GM12878 (cell line): ENCODE data around the gene LRRC52. TPM values are rescaled to one million over a fixed set of nuclear protein-coding genes. Genes with fewer than 3 reads are reported as not detected.
"Not testable (repeated sequence)": the region's sequence is repeated elsewhere in the genome, so short reads cannot be mapped to it uniquely, and the experiment has no call there.

Source experiments
- ATAC-seq: fragments of 200-7000 bp; cut with Tn5 transposase; 3 replicates; pipeline ENCODE4 v1.9.1; 2020; ENCODE audit warnings: mild to moderate bottlenecking, moderate library complexity
- BruUV-seq: library from RNA; stranded (reverse); fragments of 400-500 nt; replicated peaks from 2 replicates; lab custom pipeline; 2021; lab: Mats Ljungman, UMichigan
- CTCF ChIA-PET: fragments of 300-600 bp; sonication (Branson Sonifier 250); formaldehyde crosslinking; extraction: SDS; loops from one replicate; lab custom pipeline; 2021; ENCODE audit warnings: inconsistent platforms; lab: Yijun Ruan, JAX
- POLR2A ChIA-PET: fragments of 350-600 bp; formaldehyde crosslinking; extraction: SDS; loops from one replicate; lab custom pipeline; 2021; ENCODE audit warnings: inconsistent platforms; lab: Charles Lee
- RAD21 ChIA-PET: fragments of 300-600 bp; sonication (Branson Sonifier 250); formaldehyde crosslinking; loops from one replicate; lab custom pipeline; 2023; ENCODE audit warnings: antibody characterized with exemption; ENCODE audit not compliant: unreplicated experiment; lab: Charles Lee
- SMC1A ChIA-PET: fragments of 300-600 bp; sonication (Branson Sonifier 250); formaldehyde crosslinking; loops from one replicate; lab custom pipeline; 2023; ENCODE audit not compliant: unreplicated experiment, uncharacterized antibody; lab: Charles Lee
- DNase-seq: peaks from one replicate; pipeline ENCODE4 v3.0.0-alpha.2; 2011; ENCODE audit warnings: low read depth, low spot score
- FAIRE-seq: peaks from 3 replicates; lab custom pipeline; 2011; peaks lifted over from hg19 to GRCh38; lab: Jason Lieb, UNC
- H2AFZ ChIP-seq: 2 replicates; pipeline ENCODE4 v1.6.0; 2011; ENCODE audit warnings: low read depth, low read length, control low read depth; ENCODE audit not compliant: control insufficient read depth
- H3K27ac ChIP-seq: 2 replicates; pipeline ENCODE4 v1.5.1; 2011; ENCODE audit warnings: control low read depth; ENCODE audit not compliant: control insufficient read depth, insufficient read depth
- H3K27me3 ChIP-seq, 2 experiments: replicated peaks in 1 of 2; 2 replicates each; pipeline versions ENCODE4 v1.6.0 to v1.6.1; 2011; ENCODE audit warnings: low read length in 1 of 2; ENCODE audit not compliant: control insufficient read depth in 2 of 2, insufficient read depth in 2 of 2
- H3K36me3 ChIP-seq, 2 experiments: 2 replicates each; pipeline ENCODE4 v1.5.1; 2011; ENCODE audit warnings: low read length in 1 of 2; ENCODE audit not compliant: control insufficient read depth in 2 of 2, insufficient read depth in 2 of 2
- H3K4me1 ChIP-seq: 2 replicates; pipeline ENCODE4 v1.6.1; 2011; ENCODE audit warnings: mild to moderate bottlenecking, low read length, moderate library complexity, mixed read lengths; ENCODE audit not compliant: control insufficient read depth, insufficient read depth
- H3K4me2 ChIP-seq: 2 replicates; pipeline ENCODE4 v1.6.0; 2011; ENCODE audit warnings: control low read depth; ENCODE audit not compliant: control insufficient read depth, insufficient read depth
- H3K4me3 ChIP-seq: fragments of 200-600 bp; sonication (generic); 2 replicates; pipeline ENCODE4 v1.5.1; 2016
- H3K79me2 ChIP-seq: 2 replicates; pipeline ENCODE4 v1.6.0; 2011; ENCODE audit warnings: low read length; ENCODE audit not compliant: control insufficient read depth, insufficient read depth
- H3K9ac ChIP-seq: 2 replicates; pipeline ENCODE4 v1.8.0; 2011; ENCODE audit warnings: low read length, control low read depth, mixed read lengths; ENCODE audit not compliant: control insufficient read depth, insufficient read depth
- H3K9me3 ChIP-seq: replicated peaks from 3 replicates; pipeline ENCODE4 v1.5.1; 2011; ENCODE audit warnings: mild to moderate bottlenecking, low read length; ENCODE audit not compliant: control insufficient read depth, insufficient read depth
- H4K20me1 ChIP-seq: 2 replicates; pipeline ENCODE4 v1.6.0; 2011; ENCODE audit not compliant: control insufficient read depth, insufficient read depth
- CEBPB ChIP-seq, 2 experiments: fragments of 150-350 bp in 1 of 2; IDR thresholded peaks; 2 replicates each; pipeline ENCODE4 v1.6.1; 2012 to 2014; ENCODE audit warnings: low read depth in 2 of 2, low read length in 2 of 2, borderline replicate concordance in 1 of 2, inconsistent platforms in 1 of 2
- FOS ChIP-seq: IDR thresholded peaks from 3 replicates; pipeline ENCODE4 v1.6.1; 2011; ENCODE audit warnings: borderline replicate concordance; ENCODE audit not compliant: insufficient read length; ENCODE audit errors: extremely low read depth
- LARP7 ChIP-seq: fragments of 450-650 bp; IDR thresholded peaks from 2 replicates; pipeline ENCODE4 v1.6.1; 2017; ENCODE audit warnings: mild to moderate bottlenecking
- MTA2 ChIP-seq: fragments of 450-650 bp; IDR thresholded peaks from 2 replicates; pipeline ENCODE4 v1.6.1; 2016; ENCODE audit warnings: low read depth, mild to moderate bottlenecking, moderate library complexity
- MXI1 ChIP-seq: fragments of 150-350 bp; IDR thresholded peaks from 2 replicates; pipeline ENCODE4 v1.6.1; 2011; ENCODE audit warnings: low read depth, mild to moderate bottlenecking, inconsistent platforms, low read length, improper control_type of control experiment
- NR2C1 ChIP-seq: fragments of 450-650 bp; IDR thresholded peaks from 2 replicates; pipeline ENCODE4 v1.6.1; 2017; ENCODE audit warnings: antibody characterized with exemption, mild to moderate bottlenecking, moderate library complexity
- SIX5 ChIP-seq: IDR thresholded peaks from 2 replicates; pipeline ENCODE4 v1.6.1; 2011; ENCODE audit warnings: mild to moderate bottlenecking, low read depth, low read length, moderate library complexity; ENCODE audit not compliant: severe bottlenecking
- SKIL ChIP-seq: fragments of 450-650 bp; IDR thresholded peaks from 2 replicates; pipeline ENCODE4 v1.6.1; 2017; ENCODE audit warnings: mild to moderate bottlenecking, low read depth, inconsistent platforms; ENCODE audit not compliant: poor library complexity, severe bottlenecking
- TCF12 ChIP-seq: IDR thresholded peaks from 2 replicates; pipeline ENCODE4 v1.6.1; 2011; ENCODE audit warnings: low read depth, mild to moderate bottlenecking, low read length
- YY1 ChIP-seq: IDR thresholded peaks from 2 replicates; pipeline ENCODE4 v1.6.1; 2011; ENCODE audit warnings: low read depth, mild to moderate bottlenecking, low read length
- ZNF217 ChIP-seq: fragments of 450-650 bp; IDR thresholded peaks from 2 replicates; pipeline ENCODE4 v1.6.1; 2017; ENCODE audit warnings: antibody characterized with exemption, mild to moderate bottlenecking
- ZNF622 ChIP-seq: fragments of 450-650 bp; IDR thresholded peaks from 2 replicates; pipeline ENCODE4 v1.6.1; 2017; ENCODE audit warnings: mild to moderate bottlenecking, inconsistent platforms
- ZZZ3 ChIP-seq: IDR thresholded peaks from 2 replicates; pipeline ENCODE4 v1.6.1; 2011; ENCODE audit warnings: low read depth; ENCODE audit not compliant: control insufficient read depth, insufficient read length
- WGBS: methylation state at CpG from one replicate; pipeline ENCODE4 v1.1.6; 2016; ENCODE audit warnings: low lambda C conversion rate; ENCODE audit not compliant: insufficient replicate concordance, insufficient coverage; ENCODE audit errors: missing lambda C conversion rate; 5-methylcytosine and 5-hydroxymethylcytosine counted together
- in situ Hi-C: fragments of 300-500 bp; cut with MboI; formaldehyde crosslinking; loops from 9 replicates; pipeline ENCODE4 v1.14.3; 2018; ENCODE audit warnings: mixed read lengths
- intact Hi-C: fragments of 100-400 bp; cut with micrococcal nuclease; formaldehyde crosslinking; loops from one replicate; pipeline ENCODE4 v1.14.2; 2022; ENCODE audit not compliant: unreplicated experiment
- polyA plus RNA-seq, 11 experiments: library from polyadenylated mRNA; depleted of rRNA in 4 of 11; unstranded in 6 of 11; stranded (reverse) in 5 of 11; fragments of >200 nt; fragmentation: Nextera tagmentation in 4 of 11; fragmentation: Illumina TruSeq in 1 of 11; extraction: Ambion mirVana in 4 of 11; extraction: Trizol in 1 of 11; gene quantifications; 1 replicate in 1 of 11; 2 replicates in 10 of 11; pipeline versions ENCODE4 v1.2.1 to v1.2.3, GENCODE V29; 2011 to 2016; ENCODE audit warnings: inconsistent platforms in 2 of 11, missing spikeins in 2 of 11, low read depth in 1 of 11
- total RNA-seq, 4 experiments: library from RNA; depleted of rRNA in 3 of 4; stranded (reverse); fragments of >200 nt in 3 of 4; fragmentation: Illumina TruSeq in 1 of 4; extraction: Trizol in 1 of 4; gene quantifications; 2 replicates each; pipeline versions ENCODE4 v1.2.1 to v1.2.3, GENCODE V29; 2013 to 2021
- TF ChIP-seq, protein P1 (sequence below): IDR thresholded peaks from 2 replicates; pipeline ENCODE4 v1.6.1; 2012; ENCODE audit warnings: low read depth, low read length, improper control_type of control experiment

The LRRC52 gene
- total and polyA plus RNA-seq, 10 of the 15 experiments (the other 5 are each of a cell fraction or from before 2014, with no cell fraction given) = not detected

GRCh38 chr1:165586398-165586797, 42.6 kb downstream of the LRRC52 start:
- WGBS = 12% methylated on average over 3 of the region's 3 CpGs
- ChIA-PET RAD21 (interaction anchor here (2.1 kb wide), 1 partner anchor 193 kb away, joined by 5 read pairs; no protein-coding TSS in a partner anchor), CTCF (interaction anchor here (0.8 to 4.1 kb wide), 5 partner anchors 9 to 218 kb away, joined by 3 to 26 read pairs (median 6); no protein-coding TSS in a partner anchor), POLR2A (no interaction called here), SMC1A (interaction anchor here (0.6 to 3.7 kb wide), 3 partner anchors 14 to 193 kb away, joined by 3 to 13 read pairs (median 4); no protein-coding TSS in a partner anchor)
- no TSS peak for BruUV-seq
- ATAC-seq (no peak), DNase-seq (no peak), FAIRE-seq (no peak)
- Histone ChIP-seq H3K4me2 (no peak overlapping the region), H3K27me3 (peaks cover 0 to 11% of the 10 kb centered on the region in 2 experiments; a peak in 1 of 4 replicates), H3K9ac (no peak overlapping the region), H3K4me1 (no peaks in the 10 kb centered on the region), H3K4me3 (no peak overlapping the region), H3K79me2 (no peaks in the 10 kb centered on the region), H3K36me3 (no peaks in the 10 kb centered on the region), H3K27ac (no peak overlapping the region), H4K20me1 (no peaks in the 10 kb centered on the region), H2AFZ (no peak overlapping the region), H3K9me3 (no peaks in the 10 kb centered on the region)
- intact Hi-C loops (no loop called here), in situ Hi-C loops (no loop called here)
- TF ChIP-seq NR2C1 = no peak
- no peak for TF ChIP-seq ZZZ3
- no peak for TF ChIP-seq YY1
- TF ChIP-seq CEBPB (IDR thresholded peaks at IDR 0.05; ENCODE audit: borderline replicate concordance in 1 of 2, low read depth in 2 of 2, low read length in 2 of 2) = no peak
- TF ChIP-seq ZNF217 = no peak
- TF ChIP-seq TCF12 = no peak
- TF ChIP-seq FOS = no peak
- TF ChIP-seq ZNF622 = no peak
- TF ChIP-seq MXI1 = no peak
- no peak for TF ChIP-seq LARP7
- TF ChIP-seq SKIL = no peak
- TF ChIP-seq SIX5 = no peak
- no peak for TF ChIP-seq MTA2
- TF ChIP-seq, protein P1, sequence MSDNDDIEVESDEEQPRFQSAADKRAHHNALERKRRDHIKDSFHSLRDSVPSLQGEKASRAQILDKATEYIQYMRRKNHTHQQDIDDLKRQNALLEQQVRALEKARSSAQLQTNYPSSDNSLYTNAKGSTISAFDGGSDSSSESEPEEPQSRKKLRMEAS = no peak

DNA sequence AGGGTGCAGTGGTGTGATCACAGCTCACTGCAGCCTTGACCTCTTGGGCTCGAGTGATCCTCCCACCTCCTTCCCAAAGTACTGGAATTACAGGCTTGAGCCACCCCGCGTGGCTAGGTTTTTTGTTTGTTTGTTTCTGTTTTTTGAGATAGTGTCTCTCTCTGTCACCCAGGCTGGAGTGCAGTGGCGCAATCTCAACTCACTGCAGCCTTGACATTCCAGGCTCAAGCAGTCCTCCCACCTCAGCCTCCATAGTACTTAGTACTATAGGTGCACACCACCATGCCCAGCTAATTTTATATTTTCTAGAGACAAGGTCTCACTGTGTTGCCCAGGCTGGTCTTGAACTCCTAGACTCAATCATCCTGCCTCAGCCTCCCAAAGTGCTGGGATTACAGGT, 47.6 kb downstream of the LRRC52 start:
- H3K4me3 ChIP-seq, DNase-seq, H3K27ac ChIP-seq, H3K36me3 ChIP-seq, FAIRE-seq, H3K79me2 ChIP-seq, H3K9ac ChIP-seq, ATAC-seq, H2AFZ ChIP-seq, H3K4me2 ChIP-seq, H4K20me1 ChIP-seq, BruUV-seq, H3K4me1 ChIP-seq, H3K9me3 ChIP-seq: not testable (repeated sequence)
- ChIA-PET RAD21 (interaction anchor here (0.6 to 5.6 kb wide), 6 partner anchors 31 to 440 kb away, joined by 3 to 49 read pairs (median 4); no protein-coding TSS in a partner anchor), SMC1A (interaction anchor here (0.8 to 10.2 kb wide), 4 partner anchors 13 to 224 kb away, joined by 3 to 109 read pairs (median 7); no protein-coding TSS in a partner anchor), POLR2A (interaction anchor here (0.6 kb wide), 1 partner anchor 541 kb away, joined by 3 read pairs; no protein-coding TSS in a partner anchor), CTCF (interaction anchor here (0.7 to 14.1 kb wide), 16 partner anchors 7 to 333 kb away, joined by 3 to 176 read pairs (median 4); partner anchors contain the start of gene MGST3)
- H3K27me3 ChIP-seq = peaks cover 0 to 17% of the 10 kb centered on the region in 2 experiments; a peak in 1 of 4 replicates
- WGBS = 57% methylated on average over 4 of the region's 4 CpGs
- in situ Hi-C loops (loop anchor here (5.0 kb wide), 1 partner anchor 199 kb away; no protein-coding TSS in a partner anchor), intact Hi-C loops (loop anchor here (5.0 to 10.0 kb wide), 2 partner anchors 449 to 573 kb away; partner anchors contain the start of gene FAM78B)
